GM12878 (cell line): ENCODE data around the gene PKNOX1. TPM values are rescaled to one million over a fixed set of nuclear protein-coding genes. Genes with fewer than 3 reads are reported as not detected.
"Not testable (repeated sequence)": the region's sequence is repeated elsewhere in the genome, so short reads cannot be mapped to it uniquely, and the experiment has no call there.

Experiments used
- ATAC-seq: fragments of 200-7000 bp; cut with Tn5 transposase; 3 replicates; pipeline ENCODE4 v1.9.1; 2020; ENCODE audit warnings: mild to moderate bottlenecking, moderate library complexity
- BruUV-seq: library from RNA; stranded (reverse); fragments of 400-500 nt; replicated peaks from 2 replicates; lab custom pipeline; 2021; lab: Mats Ljungman, UMichigan
- CTCF ChIA-PET: fragments of 300-600 bp; sonication (Branson Sonifier 250); formaldehyde crosslinking; extraction: SDS; loops from one replicate; lab custom pipeline; 2021; ENCODE audit warnings: inconsistent platforms; lab: Yijun Ruan, JAX
- POLR2A ChIA-PET: fragments of 350-600 bp; formaldehyde crosslinking; extraction: SDS; loops from one replicate; lab custom pipeline; 2021; ENCODE audit warnings: inconsistent platforms; lab: Charles Lee
- RAD21 ChIA-PET: fragments of 300-600 bp; sonication (Branson Sonifier 250); formaldehyde crosslinking; loops from one replicate; lab custom pipeline; 2023; ENCODE audit warnings: antibody characterized with exemption; ENCODE audit not compliant: unreplicated experiment; lab: Charles Lee
- SMC1A ChIA-PET: fragments of 300-600 bp; sonication (Branson Sonifier 250); formaldehyde crosslinking; loops from one replicate; lab custom pipeline; 2023; ENCODE audit not compliant: unreplicated experiment, uncharacterized antibody; lab: Charles Lee
- DNase-seq: peaks from one replicate; pipeline ENCODE4 v3.0.0-alpha.2; 2011; ENCODE audit warnings: low read depth, low spot score
- FAIRE-seq: peaks from 3 replicates; lab custom pipeline; 2011; peaks lifted over from hg19 to GRCh38; lab: Jason Lieb, UNC
- H2AFZ ChIP-seq: 2 replicates; pipeline ENCODE4 v1.6.0; 2011; ENCODE audit warnings: low read depth, low read length, control low read depth; ENCODE audit not compliant: control insufficient read depth
- H3K27ac ChIP-seq: 2 replicates; pipeline ENCODE4 v1.5.1; 2011; ENCODE audit warnings: control low read depth; ENCODE audit not compliant: control insufficient read depth, insufficient read depth
- H3K27me3 ChIP-seq, 2 experiments: replicated peaks in 1 of 2; 2 replicates each; pipeline versions ENCODE4 v1.6.0 to v1.6.1; 2011; ENCODE audit warnings: low read length in 1 of 2; ENCODE audit not compliant: control insufficient read depth in 2 of 2, insufficient read depth in 2 of 2
- H3K36me3 ChIP-seq, 2 experiments: 2 replicates each; pipeline ENCODE4 v1.5.1; 2011; ENCODE audit warnings: low read length in 1 of 2; ENCODE audit not compliant: control insufficient read depth in 2 of 2, insufficient read depth in 2 of 2
- H3K4me1 ChIP-seq: 2 replicates; pipeline ENCODE4 v1.6.1; 2011; ENCODE audit warnings: mild to moderate bottlenecking, low read length, moderate library complexity, mixed read lengths; ENCODE audit not compliant: control insufficient read depth, insufficient read depth
- H3K4me2 ChIP-seq: 2 replicates; pipeline ENCODE4 v1.6.0; 2011; ENCODE audit warnings: control low read depth; ENCODE audit not compliant: control insufficient read depth, insufficient read depth
- H3K4me3 ChIP-seq: fragments of 200-600 bp; sonication (generic); 2 replicates; pipeline ENCODE4 v1.5.1; 2016
- H3K79me2 ChIP-seq: 2 replicates; pipeline ENCODE4 v1.6.0; 2011; ENCODE audit warnings: low read length; ENCODE audit not compliant: control insufficient read depth, insufficient read depth
- H3K9ac ChIP-seq: 2 replicates; pipeline ENCODE4 v1.8.0; 2011; ENCODE audit warnings: low read length, control low read depth, mixed read lengths; ENCODE audit not compliant: control insufficient read depth, insufficient read depth
- H3K9me3 ChIP-seq: replicated peaks from 3 replicates; pipeline ENCODE4 v1.5.1; 2011; ENCODE audit warnings: mild to moderate bottlenecking, low read length; ENCODE audit not compliant: control insufficient read depth, insufficient read depth
- H4K20me1 ChIP-seq: 2 replicates; pipeline ENCODE4 v1.6.0; 2011; ENCODE audit not compliant: control insufficient read depth, insufficient read depth
- ESRRA ChIP-seq: IDR thresholded peaks from 2 replicates; pipeline ENCODE4 v1.6.1; 2012; ENCODE audit warnings: mild to moderate bottlenecking, low read length, improper control_type of control experiment
- GATAD2B ChIP-seq: fragments of 450-650 bp; conservative IDR thresholded peaks from 2 replicates; pipeline ENCODE4 v1.6.1; 2017; ENCODE audit warnings: low read depth, mild to moderate bottlenecking, moderate library complexity
- KAT2A ChIP-seq: conservative IDR thresholded peaks from 2 replicates; pipeline ENCODE4 v1.6.1; 2011; ENCODE audit warnings: low read depth, low read length; ENCODE audit not compliant: control insufficient read depth
- MTA2 ChIP-seq: fragments of 450-650 bp; IDR thresholded peaks from 2 replicates; pipeline ENCODE4 v1.6.1; 2016; ENCODE audit warnings: low read depth, mild to moderate bottlenecking, moderate library complexity
- MXI1 ChIP-seq: fragments of 150-350 bp; IDR thresholded peaks from 2 replicates; pipeline ENCODE4 v1.6.1; 2011; ENCODE audit warnings: low read depth, mild to moderate bottlenecking, inconsistent platforms, low read length, improper control_type of control experiment
- NFYA ChIP-seq: IDR thresholded peaks from 2 replicates; pipeline ENCODE4 v1.6.1; 2011; ENCODE audit warnings: low read depth, mild to moderate bottlenecking, low read length, improper control_type of control experiment, borderline replicate concordance
- RAD51 ChIP-seq: fragments of 450-650 bp; IDR thresholded peaks from 2 replicates; pipeline ENCODE4 v1.6.1; 2016; ENCODE audit warnings: moderate library complexity, mild to moderate bottlenecking, inconsistent platforms
- WGBS: methylation state at CpG from one replicate; pipeline ENCODE4 v1.1.6; 2016; ENCODE audit warnings: low lambda C conversion rate; ENCODE audit not compliant: insufficient replicate concordance, insufficient coverage; ENCODE audit errors: missing lambda C conversion rate; 5-methylcytosine and 5-hydroxymethylcytosine counted together
- in situ Hi-C: fragments of 300-500 bp; cut with MboI; formaldehyde crosslinking; loops from 9 replicates; pipeline ENCODE4 v1.14.3; 2018; ENCODE audit warnings: mixed read lengths
- intact Hi-C: fragments of 100-400 bp; cut with micrococcal nuclease; formaldehyde crosslinking; loops from one replicate; pipeline ENCODE4 v1.14.2; 2022; ENCODE audit not compliant: unreplicated experiment
- polyA plus RNA-seq, 11 experiments: library from polyadenylated mRNA; depleted of rRNA in 4 of 11; unstranded in 6 of 11; stranded (reverse) in 5 of 11; fragments of >200 nt; fragmentation: Nextera tagmentation in 4 of 11; fragmentation: Illumina TruSeq in 1 of 11; extraction: Ambion mirVana in 4 of 11; extraction: Trizol in 1 of 11; gene quantifications; 1 replicate in 1 of 11; 2 replicates in 10 of 11; pipeline versions ENCODE4 v1.2.1 to v1.2.3, GENCODE V29; 2011 to 2016; ENCODE audit warnings: inconsistent platforms in 2 of 11, missing spikeins in 2 of 11, low read depth in 1 of 11
- total RNA-seq, 4 experiments: library from RNA; depleted of rRNA in 3 of 4; stranded (reverse); fragments of >200 nt in 3 of 4; fragmentation: Illumina TruSeq in 1 of 4; extraction: Trizol in 1 of 4; gene quantifications; 2 replicates each; pipeline versions ENCODE4 v1.2.1 to v1.2.3, GENCODE V29; 2013 to 2021
- TF ChIP-seq, protein P1 (sequence below): fragments of 450-650 bp; formaldehyde crosslinking; IDR thresholded peaks from 2 replicates; pipeline ENCODE4 v1.5.0; 2022; ENCODE audit warnings: mild to moderate bottlenecking, missing genetic modification characterization

PKNOX1 gene
- total and polyA plus RNA-seq, 10 of the 15 experiments (the other 5 are each of a cell fraction or from before 2014, with no cell fraction given), result 6.9 to 23.7 (median 13.2) TPM

GRCh38 chr21:42956824-42957630, 17.3 kb upstream of the PKNOX1 start (continued):
- TF ChIP-seq MXI1, result no peak

DNA sequence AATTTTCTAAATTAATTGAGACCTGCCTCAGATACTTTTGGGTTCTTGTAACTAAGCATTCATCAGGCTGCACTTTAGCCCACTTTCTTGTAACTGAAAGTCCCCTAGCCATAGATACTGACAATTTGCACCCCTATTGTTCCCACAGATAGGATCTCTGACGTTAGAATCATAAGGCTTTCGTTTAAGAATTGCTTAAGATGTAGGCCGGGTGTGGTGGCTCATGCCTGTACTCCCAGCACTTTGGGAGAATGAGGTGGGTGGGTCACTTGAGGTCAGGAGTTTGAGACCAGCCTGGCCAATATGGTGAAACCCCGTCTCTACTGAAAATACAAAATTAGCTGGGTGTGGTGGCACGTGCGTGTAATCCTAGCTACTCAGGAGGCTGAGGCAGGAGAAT, 16.2 kb upstream of the PKNOX1 start:
- WGBS, result 68% methylated on average over 6 of the region's 6 CpGs
- not testable (repeated sequence) for FAIRE-seq, H3K4me2 ChIP-seq

DNA sequence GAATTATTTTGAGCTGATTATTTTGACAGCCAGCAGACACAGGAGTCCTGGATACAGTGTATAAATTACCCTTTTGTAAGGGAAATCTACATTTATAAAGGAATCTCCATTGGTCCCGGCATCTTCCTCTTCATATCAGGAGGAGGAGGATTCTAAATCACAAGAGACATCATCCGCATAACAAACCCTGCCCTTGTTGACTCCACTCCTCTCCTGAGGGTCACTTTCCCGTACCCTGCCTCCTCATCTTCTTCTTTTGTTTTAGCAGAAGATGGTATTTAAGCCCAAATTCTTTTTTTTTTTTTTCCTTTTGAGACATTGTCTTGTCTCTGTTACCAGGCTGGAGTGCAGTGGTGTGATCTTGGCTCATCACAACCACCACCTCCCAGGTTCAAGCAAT, 14.6 kb upstream of the PKNOX1 start:
- SMC1A ChIA-PET, result no interaction called here
- no peak for FAIRE-seq
- H3K79me2 ChIP-seq, result no peaks in the 10 kb centered on the region
- CTCF ChIA-PET, result no interaction called here
- intact Hi-C loops, result no loop called here
- no peaks in the 10 kb centered on the region for H3K9me3 ChIP-seq
- TF ChIP-seq RAD51, result no peak
- TF ChIP-seq, protein P1, sequence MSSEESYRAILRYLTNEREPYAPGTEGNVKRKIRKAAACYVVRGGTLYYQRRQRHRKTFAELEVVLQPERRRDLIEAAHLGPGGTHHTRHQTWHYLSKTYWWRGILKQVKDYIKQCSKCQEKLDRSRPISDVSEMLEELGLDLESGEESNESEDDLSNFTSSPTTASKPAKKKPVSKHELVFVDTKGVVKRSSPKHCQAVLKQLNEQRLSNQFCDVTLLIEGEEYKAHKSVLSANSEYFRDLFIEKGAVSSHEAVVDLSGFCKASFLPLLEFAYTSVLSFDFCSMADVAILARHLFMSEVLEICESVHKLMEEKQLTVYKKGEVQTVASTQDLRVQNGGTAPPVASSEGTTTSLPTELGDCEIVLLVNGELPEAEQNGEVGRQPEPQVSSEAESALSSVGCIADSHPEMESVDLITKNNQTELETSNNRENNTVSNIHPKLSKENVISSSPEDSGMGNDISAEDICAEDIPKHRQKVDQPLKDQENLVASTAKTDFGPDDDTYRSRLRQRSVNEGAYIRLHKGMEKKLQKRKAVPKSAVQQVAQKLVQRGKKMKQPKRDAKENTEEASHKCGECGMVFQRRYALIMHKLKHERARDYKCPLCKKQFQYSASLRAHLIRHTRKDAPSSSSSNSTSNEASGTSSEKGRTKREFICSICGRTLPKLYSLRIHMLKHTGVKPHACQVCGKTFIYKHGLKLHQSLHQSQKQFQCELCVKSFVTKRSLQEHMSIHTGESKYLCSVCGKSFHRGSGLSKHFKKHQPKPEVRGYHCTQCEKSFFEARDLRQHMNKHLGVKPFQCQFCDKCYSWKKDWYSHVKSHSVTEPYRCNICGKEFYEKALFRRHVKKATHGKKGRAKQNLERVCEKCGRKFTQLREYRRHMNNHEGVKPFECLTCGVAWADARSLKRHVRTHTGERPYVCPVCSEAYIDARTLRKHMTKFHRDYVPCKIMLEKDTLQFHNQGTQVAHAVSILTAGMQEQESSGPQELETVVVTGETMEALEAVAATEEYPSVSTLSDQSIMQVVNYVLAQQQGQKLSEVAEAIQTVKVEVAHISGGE (CRISPR knock-in tag), result no peak
- no peak for TF ChIP-seq GATAD2B
- TF ChIP-seq ESRRA, result no peak
- TF ChIP-seq KAT2A, result no peak
- TF ChIP-seq MTA2, result no peak
- no peak for TF ChIP-seq NFYA
- TF ChIP-seq, all 136 proteins: peak for 0
- no peaks in the 10 kb centered on the region for H3K27me3 ChIP-seq
- no peak overlapping the region for H3K27ac ChIP-seq
- BruUV-seq, result no TSS peak
- H3K36me3 ChIP-seq, result no peaks in the 10 kb centered on the region
- ChIA-PET POLR2A (no interaction called here), RAD21 (no interaction called here)
- no peak overlapping the region for H2AFZ ChIP-seq
- DNase-seq (no peak), ATAC-seq (no peak)
- no peak overlapping the region for H3K4me3 ChIP-seq
- in situ Hi-C loops, result no loop called here
- H3K9ac ChIP-seq, result no peak overlapping the region
- H3K4me2 ChIP-seq, result no peak overlapping the region
- 49% methylated on average over 3 of the region's 3 CpGs for WGBS
- H3K4me1 ChIP-seq, result no peaks in the 10 kb centered on the region
- H4K20me1 ChIP-seq, result no peaks in the 10 kb centered on the region

More for the DNA sequence above, 16.2 kb upstream of the PKNOX1 start:
- in situ Hi-C loops, DNase-seq, H2AFZ ChIP-seq, H3K36me3 ChIP-seq, H3K27ac ChIP-seq, SMC1A ChIA-PET, H3K27me3 ChIP-seq, H3K9ac ChIP-seq, H3K4me1 ChIP-seq, H3K4me3 ChIP-seq, H3K79me2 ChIP-seq, H3K9me3 ChIP-seq, RAD21 ChIA-PET, BruUV-seq, ATAC-seq, POLR2A ChIA-PET, H4K20me1 ChIP-seq, intact Hi-C loops: not testable (repeated sequence)
- CTCF ChIA-PET, result interaction anchor here (0.8 kb wide), 1 partner anchor 12 kb away, joined by 3 read pairs; no protein-coding TSS in a partner anchor
